H1 (cell line): ENCODE results near the gene TNRC6B. TPM values are rescaled to one million over a fixed set of nuclear protein-coding genes. Genes with fewer than 3 reads are reported as not detected.

Source experiments
- CTCF ChIA-PET: fragments of 300-600 bp; sonication (Branson Sonifier 250); formaldehyde crosslinking; loops from one replicate; lab custom pipeline; 2021; ENCODE audit not compliant: partially characterized antibody; lab: Charles Lee
- POLR2A ChIA-PET: fragments of 300-600 bp; sonication (Branson Sonifier 250); formaldehyde crosslinking; loops from one replicate; lab custom pipeline; 2021; ENCODE audit warnings: inconsistent platforms; ENCODE audit not compliant: partially characterized antibody; lab: Charles Lee
- DNase-seq, 2 experiments: peaks; one replicate each; pipeline versions ENCODE4 v3.0.0 to v3.0.0-alpha.2; 2010 to 2022; ENCODE audit warnings: low spot score in 2 of 2, low read depth in 1 of 2, mixed read lengths in 1 of 2
- FAIRE-seq: peaks from 2 replicates; lab custom pipeline; 2011; peaks lifted over from hg19 to GRCh38; lab: Jason Lieb, UNC
- H2AFZ ChIP-seq: 2 replicates; pipeline ENCODE4 v1.8.1; 2012; ENCODE audit warnings: low read length, inconsistent platforms
- H2AK5ac ChIP-seq: 2 replicates; pipeline ENCODE4 v1.6.1; 2013; ENCODE audit warnings: low read depth, low read length
- H2BK120ac ChIP-seq: replicated peaks from 2 replicates; pipeline ENCODE3; 2013; ENCODE audit warnings: low read depth, low read length, inconsistent platforms
- H2BK12ac ChIP-seq: 2 replicates; pipeline ENCODE4 v1.6.1; 2013; ENCODE audit warnings: low read depth, low read length
- H2BK15ac ChIP-seq: 2 replicates; pipeline ENCODE4 v1.6.1; 2013; ENCODE audit warnings: low read length
- H2BK20ac ChIP-seq: 2 replicates; pipeline ENCODE4 v1.6.1; 2013; ENCODE audit warnings: low read length
- H2BK5ac ChIP-seq: 2 replicates; pipeline ENCODE4 v1.6.1; 2013; ENCODE audit warnings: low read depth, low read length
- H3K14ac ChIP-seq: 2 replicates; pipeline ENCODE4 v1.6.1; 2013; ENCODE audit warnings: inconsistent platforms; ENCODE audit not compliant: insufficient read length
- H3K18ac ChIP-seq: 2 replicates; pipeline ENCODE4 v1.6.1; 2013; ENCODE audit warnings: low read length; ENCODE audit errors: extremely low read depth
- H3K23ac ChIP-seq: 2 replicates; pipeline ENCODE4 v1.6.1; 2013; ENCODE audit warnings: inconsistent platforms; ENCODE audit not compliant: insufficient read length
- H3K23me2 ChIP-seq: 2 replicates; pipeline ENCODE4 v1.6.1; 2013; ENCODE audit warnings: low read depth, low read length
- H3K27ac ChIP-seq: 2 replicates; pipeline ENCODE4 v1.6.1; 2011; ENCODE audit warnings: low read depth, low read length, inconsistent platforms
- H3K27me3 ChIP-seq, 4 experiments: replicated peaks in 1 of 4; 1 replicate in 1 of 4; 2 replicates in 3 of 4; pipeline versions ENCODE4 v1.6.1 to v1.8.1; 2011 to 2013; ENCODE audit warnings: low read length in 3 of 4, mild to moderate bottlenecking in 3 of 4, inconsistent platforms in 2 of 4, mixed read lengths in 2 of 4, moderate library complexity in 1 of 4; ENCODE audit not compliant: control insufficient read depth in 3 of 4, insufficient read depth in 3 of 4; ENCODE audit errors: extremely low read depth in 1 of 4
- H3K36me3 ChIP-seq, 4 experiments: 2 replicates each; pipeline versions ENCODE4 v1.6.1 to v1.8.1; 2011 to 2013; ENCODE audit warnings: mild to moderate bottlenecking in 4 of 4, low read length in 3 of 4, moderate library complexity in 2 of 4, control low read depth in 1 of 4, inconsistent platforms in 1 of 4; ENCODE audit not compliant: insufficient read depth in 4 of 4, control insufficient read depth in 2 of 4
- H3K4ac ChIP-seq: replicated peaks from 2 replicates; pipeline ENCODE3; 2013; ENCODE audit warnings: low read length, low read depth, mixed read lengths, inconsistent platforms; ENCODE audit not compliant: insufficient read length
- H3K4me1 ChIP-seq, 4 experiments: replicated peaks in 1 of 4; 1 replicate in 1 of 4; 2 replicates in 3 of 4; pipeline versions ENCODE4 v1.6.1 to v1.8.1; 2011 to 2013; ENCODE audit warnings: low read length in 3 of 4, inconsistent platforms in 2 of 4, mixed read lengths in 1 of 4; ENCODE audit not compliant: insufficient read depth in 4 of 4, control insufficient read depth in 3 of 4
- H3K4me2 ChIP-seq, 2 experiments: 2 replicates each; pipeline versions ENCODE4 v1.6.1 to v1.8.1; 2011 to 2013; ENCODE audit warnings: low read depth in 2 of 2, low read length in 2 of 2, control low read depth in 1 of 2, inconsistent platforms in 1 of 2, mild to moderate bottlenecking in 1 of 2; ENCODE audit not compliant: insufficient read depth in 1 of 2
- H3K4me3 ChIP-seq, 4 experiments: fragments of 200-600, 300-600 bp in 1 of 4; sonication (generic), shearing (Covaris generic), sonication (Bioruptor Twin) in 1 of 4; 2 replicates each; pipeline versions ENCODE4 v1.5.1 to v1.8.1; 2011 to 2016; ENCODE audit warnings: low read length in 4 of 4, low read depth in 3 of 4, control low read depth in 2 of 4, inconsistent platforms in 2 of 4, mild to moderate bottlenecking in 2 of 4, mixed read lengths in 1 of 4, moderate library complexity in 1 of 4; ENCODE audit not compliant: insufficient read depth in 2 of 4; ENCODE audit errors: extremely low read depth in 1 of 4
- H3K56ac ChIP-seq: replicated peaks from 2 replicates; pipeline ENCODE3; 2013; ENCODE audit warnings: low read depth, mild to moderate bottlenecking, mixed read lengths, low read length, inconsistent platforms; ENCODE audit not compliant: insufficient read length
- H3K79me1 ChIP-seq: 2 replicates; pipeline ENCODE4 v1.6.1; 2013; ENCODE audit warnings: low read depth, low read length, control low read depth
- H3K79me2 ChIP-seq, 2 experiments: 2 replicates each; pipeline versions ENCODE4 v1.6.1 to v1.8.1; 2012 to 2013; ENCODE audit warnings: low read length in 2 of 2, mild to moderate bottlenecking in 2 of 2, inconsistent platforms in 1 of 2; ENCODE audit not compliant: insufficient read depth in 2 of 2, control insufficient read depth in 1 of 2
- H3K9ac ChIP-seq, 4 experiments: replicated peaks in 1 of 4; 1 replicate in 1 of 4; 2 replicates in 3 of 4; pipeline versions ENCODE4 v1.6.1 to v1.8.1; 2011 to 2013; ENCODE audit warnings: low read depth in 3 of 4, low read length in 3 of 4, control low read depth in 2 of 4, mild to moderate bottlenecking in 2 of 4, moderate library complexity in 2 of 4, inconsistent platforms in 1 of 4; ENCODE audit errors: extremely low read depth in 1 of 4
- H3K9me3 ChIP-seq, 2 experiments: 2 replicates each; pipeline versions ENCODE4 v1.6.1 to v1.8.1; 2012 to 2013; ENCODE audit warnings: mild to moderate bottlenecking in 2 of 2, moderate library complexity in 2 of 2, control low read depth in 1 of 2, inconsistent platforms in 1 of 2, low read depth in 1 of 2, low read length in 1 of 2, mixed read lengths in 1 of 2; ENCODE audit not compliant: insufficient read depth in 2 of 2
- H4K20me1 ChIP-seq, 2 experiments: replicated peaks in 1 of 2; 2 replicates each; pipeline versions ENCODE3 to v1.8.1; 2011 to 2013; ENCODE audit warnings: inconsistent platforms in 2 of 2, low read length in 2 of 2, mild to moderate bottlenecking in 1 of 2; ENCODE audit not compliant: insufficient read depth in 2 of 2, control insufficient read depth in 1 of 2
- H4K5ac ChIP-seq: 2 replicates; pipeline ENCODE4 v1.6.1; 2013; ENCODE audit warnings: low read length, low read depth, mixed read lengths, inconsistent platforms; ENCODE audit not compliant: insufficient read length
- H4K8ac ChIP-seq: 2 replicates; pipeline ENCODE4 v1.8.0; 2013; ENCODE audit warnings: mild to moderate bottlenecking, moderate library complexity, low read length, inconsistent platforms; ENCODE audit not compliant: insufficient read depth; ENCODE audit errors: extremely low read depth
- H4K91ac ChIP-seq: replicated peaks from 2 replicates; pipeline ENCODE3; 2013; ENCODE audit warnings: low read length, mixed read lengths, inconsistent platforms; ENCODE audit not compliant: insufficient read length
- CHD2 ChIP-seq: IDR thresholded peaks from 2 replicates; pipeline ENCODE4 v1.6.1; 2012; ENCODE audit warnings: low read length, improper control_type of control experiment
- RXRA ChIP-seq: IDR thresholded peaks from 2 replicates; pipeline ENCODE4 v1.6.1; 2011; ENCODE audit warnings: low read depth, mild to moderate bottlenecking, low read length, moderate library complexity; ENCODE audit not compliant: insufficient read depth
- SP2 ChIP-seq: IDR thresholded peaks from 2 replicates; pipeline ENCODE4 v1.6.1; 2012; ENCODE audit warnings: mild to moderate bottlenecking, low read length, inconsistent platforms
- WGBS, 2 experiments: shearing (Covaris generic) in 1 of 2; methylation state at CpG; one replicate each; pipeline versions ENCODE4 v1.1.6 to v1.1.7; 2013 to 2015; ENCODE audit warnings: low lambda C conversion rate in 2 of 2, mixed read lengths in 2 of 2, inconsistent platforms in 1 of 2, low coverage in 1 of 2, missing lambda C conversion rate in 1 of 2; ENCODE audit not compliant: insufficient replicate concordance in 2 of 2, insufficient coverage in 1 of 2, insufficient read length in 1 of 2; ENCODE audit errors: extremely low coverage in 1 of 2, missing lambda C conversion rate in 1 of 2; 5-methylcytosine and 5-hydroxymethylcytosine counted together
- polyA plus RNA-seq, 7 experiments: library from polyadenylated mRNA; depleted of rRNA in 3 of 7; stranded (reverse) in 5 of 7; unstranded in 2 of 7; fragments of >200 nt in 5 of 7; fragments of 200-250 nt in 2 of 7; gene quantifications; 1 replicate in 5 of 7; 2 replicates in 1 of 7; 4 replicates in 1 of 7; pipeline versions ENCODE4 v1.2.1 to v1.2.3, GENCODE V29; 2011 to 2013; ENCODE audit warnings: missing spikeins in 2 of 7, mixed read lengths in 2 of 7
- total RNA-seq: library from RNA; stranded (reverse); fragmentation: NEBNext Ultra II Directional; extraction: Animal tissue kit (Norgen Biotek cat#: 25700); gene quantifications from 2 replicates; pipeline ENCODE4 v1.2.1, GENCODE V29; 2021

TNRC6B gene
- total and polyA plus RNA-seq, 2 of the 8 experiments (the other 6 are each of a cell fraction or from before 2014, with no cell fraction given): 12.5 to 48.9 TPM

DNA sequence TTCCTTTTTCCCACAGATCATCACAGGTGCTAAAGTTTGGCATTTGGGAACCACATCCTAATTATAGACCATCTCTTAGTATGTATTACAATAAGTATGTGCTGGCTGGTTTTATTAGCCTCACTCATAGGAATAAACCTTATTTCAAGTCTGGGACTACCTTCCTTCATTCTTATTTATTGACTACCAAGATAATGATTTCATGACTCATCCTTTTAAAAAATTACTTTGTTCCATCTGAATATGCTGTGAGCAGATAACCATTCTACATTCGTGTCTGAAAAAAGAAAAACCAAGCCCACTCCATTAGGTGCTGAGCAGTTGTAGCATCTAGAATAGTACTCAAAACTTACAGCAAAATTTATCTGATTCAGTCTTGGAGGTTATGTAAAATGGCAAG is 12.3 kb downstream of the TNRC6B start:
- peaks cover 34 to 89% of the 10 kb centered on the region in 2 experiments for H3K79me2 ChIP-seq

More for the DNA sequence above, 12.3 kb downstream of the TNRC6B start:
- H3K4me1 ChIP-seq: peaks cover 19 to 42% (median 33%) of the 10 kb centered on the region in 4 experiments
- H4K20me1 ChIP-seq: peaks cover 17 to 20% of the 10 kb centered on the region in 2 experiments
- FAIRE-seq (no peak), DNase-seq (no peak)
- H3K27ac ChIP-seq: no peak overlapping the region
- CTCF ChIA-PET: interaction anchor here (1.4 to 5.8 kb wide), 2 partner anchors 10 to 158 kb away, joined by 5 to 28 read pairs; no protein-coding TSS in a partner anchor
- H3K9ac ChIP-seq: no peak overlapping the region
- no peak for TF ChIP-seq RXRA
- no peak for TF ChIP-seq CHD2
- no peak for TF ChIP-seq SP2
- no peak overlapping the region for H3K14ac ChIP-seq
- H2BK20ac ChIP-seq: no peak overlapping the region
- H3K4me3 ChIP-seq: no peak overlapping the region
- no peak overlapping the region for H3K56ac ChIP-seq
- no peaks in the 10 kb centered on the region for H3K36me3 ChIP-seq
- H3K79me1 ChIP-seq: peaks cover 9% of the 10 kb centered on the region
- H2AFZ ChIP-seq: no peak overlapping the region
- no peak overlapping the region for H3K4me2 ChIP-seq
- H3K4ac ChIP-seq: no peak overlapping the region
- WGBS, 2 experiments: 85% methylated on average over 1 of the region's 1 CpG; no CpG with 5 or more reads in 1 of the 2 experiments
- H3K9me3 ChIP-seq: no peaks in the 10 kb centered on the region
- no peak overlapping the region for H4K8ac ChIP-seq
- no peak overlapping the region for H4K5ac ChIP-seq
- no peaks in the 10 kb centered on the region for H3K27me3 ChIP-seq
- no peak overlapping the region for H2BK15ac ChIP-seq
- H4K91ac ChIP-seq: no peak overlapping the region
- no peak overlapping the region for H3K18ac ChIP-seq
- H2BK5ac ChIP-seq: no peak overlapping the region
- peaks cover 2% of the 10 kb centered on the region; the same call in 1 of the 2 replicates for H3K23me2 ChIP-seq
- H2AK5ac ChIP-seq: no peak overlapping the region
- H2BK12ac ChIP-seq: no peak overlapping the region
- no peak overlapping the region for H3K23ac ChIP-seq
- POLR2A ChIA-PET: interaction anchor here (0.6 to 11.8 kb wide), 4 partner anchors 12 to 59 kb away, joined by 3 to 224 read pairs (median 10); partner anchors contain the start of gene TNRC6B
- H2BK120ac ChIP-seq: no peak overlapping the region
